Progenitor cell of endocrine pancreas (in vitro differentiated cells): ENCODE data around the gene RTP2. TPM values are rescaled to one million over a fixed set of nuclear protein-coding genes. Genes with fewer than 3 reads are reported as not detected.

Experiments used
- DNase-seq: peaks from one replicate; pipeline ENCODE4 v3.0.0; 2021; ENCODE audit warnings: low spot score; ENCODE audit not compliant: unreplicated experiment
- H3K27ac Mint-ChIP-seq: 2 replicates; pipeline ENCODE4 v1.8.0; 2021; ENCODE audit warnings: mild to moderate bottlenecking, moderate library complexity, mixed read lengths
- H3K27me3 Mint-ChIP-seq: 2 replicates; pipeline ENCODE4 v1.8.0; 2021; ENCODE audit warnings: mixed read lengths
- H3K36me3 Mint-ChIP-seq: 2 replicates; pipeline ENCODE4 v1.8.0; 2022; ENCODE audit warnings: mixed read lengths; ENCODE audit not compliant: insufficient read depth
- H3K4me1 Mint-ChIP-seq: 2 replicates; pipeline ENCODE4 v1.8.0; 2021; ENCODE audit warnings: low read depth, mixed read lengths
- H3K4me3 Mint-ChIP-seq: 2 replicates; pipeline ENCODE4 v1.8.0; 2021; ENCODE audit warnings: low read depth, mild to moderate bottlenecking, moderate library complexity, mixed read lengths
- H3K9me3 Mint-ChIP-seq: 2 replicates; pipeline ENCODE4 v1.8.0; 2021; ENCODE audit warnings: low read depth, mixed read lengths
- total RNA-seq: library from RNA; stranded (reverse); gene quantifications from 2 replicates; pipeline ENCODE4 v1.2.1, GENCODE V29; 2021
- TF ChIP-seq, protein P1 (sequence below): fragments of 200-600 bp; sonication (generic); IDR thresholded peaks from one replicate; pipeline ENCODE4 v1.5.0; 2021; ENCODE audit warnings: antibody characterized with exemption, mild to moderate bottlenecking; ENCODE audit not compliant: unreplicated experiment

Gene RTP2
- total RNA-seq, 1 donor from 2014 or later, result not detected

DNA sequence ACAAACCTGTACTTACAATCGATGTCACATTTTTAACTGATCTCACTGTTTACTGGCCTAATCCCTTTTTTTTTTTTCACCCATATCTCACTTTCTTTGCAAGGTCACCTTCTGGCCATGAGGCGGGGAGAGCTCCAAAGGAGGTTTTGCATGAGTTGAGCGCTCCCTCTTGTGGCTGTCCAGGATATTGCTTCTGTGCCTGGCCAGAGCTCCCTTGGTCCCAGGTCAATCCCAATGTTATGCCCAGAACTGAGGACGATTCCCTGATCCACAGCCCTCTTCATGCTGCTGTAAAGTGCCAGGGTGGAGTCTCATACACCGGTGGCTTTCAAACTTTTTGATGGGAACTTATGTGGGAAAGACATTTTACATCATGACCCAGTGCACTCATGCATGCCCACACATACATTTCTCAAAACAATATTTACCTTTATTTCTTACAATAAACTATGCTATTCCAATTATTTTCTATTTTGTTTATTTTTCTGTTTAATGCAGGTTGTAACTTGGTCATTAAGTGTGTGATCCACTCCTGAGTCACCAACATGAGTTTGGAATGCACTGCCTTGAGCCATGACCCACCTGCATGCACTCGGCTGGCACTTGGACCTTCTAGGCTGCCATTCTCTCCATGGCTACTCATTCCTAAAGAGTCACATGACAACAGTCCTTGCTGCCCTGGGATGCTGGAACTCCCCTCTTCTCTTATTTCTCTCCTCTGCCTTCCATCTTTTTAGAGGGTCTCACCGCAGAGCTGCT, 22.5 kb downstream of the RTP2 start:
- H3K4me3 Mint-ChIP-seq, result no peak overlapping the region
- peaks cover 13% of the 10 kb centered on the region for H3K27me3 Mint-ChIP-seq
- TF ChIP-seq, protein P1, sequence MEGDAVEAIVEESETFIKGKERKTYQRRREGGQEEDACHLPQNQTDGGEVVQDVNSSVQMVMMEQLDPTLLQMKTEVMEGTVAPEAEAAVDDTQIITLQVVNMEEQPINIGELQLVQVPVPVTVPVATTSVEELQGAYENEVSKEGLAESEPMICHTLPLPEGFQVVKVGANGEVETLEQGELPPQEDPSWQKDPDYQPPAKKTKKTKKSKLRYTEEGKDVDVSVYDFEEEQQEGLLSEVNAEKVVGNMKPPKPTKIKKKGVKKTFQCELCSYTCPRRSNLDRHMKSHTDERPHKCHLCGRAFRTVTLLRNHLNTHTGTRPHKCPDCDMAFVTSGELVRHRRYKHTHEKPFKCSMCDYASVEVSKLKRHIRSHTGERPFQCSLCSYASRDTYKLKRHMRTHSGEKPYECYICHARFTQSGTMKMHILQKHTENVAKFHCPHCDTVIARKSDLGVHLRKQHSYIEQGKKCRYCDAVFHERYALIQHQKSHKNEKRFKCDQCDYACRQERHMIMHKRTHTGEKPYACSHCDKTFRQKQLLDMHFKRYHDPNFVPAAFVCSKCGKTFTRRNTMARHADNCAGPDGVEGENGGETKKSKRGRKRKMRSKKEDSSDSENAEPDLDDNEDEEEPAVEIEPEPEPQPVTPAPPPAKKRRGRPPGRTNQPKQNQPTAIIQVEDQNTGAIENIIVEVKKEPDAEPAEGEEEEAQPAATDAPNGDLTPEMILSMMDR, result peak; percentile 90
- peak; percentile 84 for DNase-seq
- peak overlapping the region; percentile 4 for H3K27ac Mint-ChIP-seq
- H3K9me3 Mint-ChIP-seq, result no peaks in the 10 kb centered on the region
- peaks cover 9% of the 10 kb centered on the region for H3K4me1 Mint-ChIP-seq
- H3K36me3 Mint-ChIP-seq, result no peaks in the 10 kb centered on the region

DNA sequence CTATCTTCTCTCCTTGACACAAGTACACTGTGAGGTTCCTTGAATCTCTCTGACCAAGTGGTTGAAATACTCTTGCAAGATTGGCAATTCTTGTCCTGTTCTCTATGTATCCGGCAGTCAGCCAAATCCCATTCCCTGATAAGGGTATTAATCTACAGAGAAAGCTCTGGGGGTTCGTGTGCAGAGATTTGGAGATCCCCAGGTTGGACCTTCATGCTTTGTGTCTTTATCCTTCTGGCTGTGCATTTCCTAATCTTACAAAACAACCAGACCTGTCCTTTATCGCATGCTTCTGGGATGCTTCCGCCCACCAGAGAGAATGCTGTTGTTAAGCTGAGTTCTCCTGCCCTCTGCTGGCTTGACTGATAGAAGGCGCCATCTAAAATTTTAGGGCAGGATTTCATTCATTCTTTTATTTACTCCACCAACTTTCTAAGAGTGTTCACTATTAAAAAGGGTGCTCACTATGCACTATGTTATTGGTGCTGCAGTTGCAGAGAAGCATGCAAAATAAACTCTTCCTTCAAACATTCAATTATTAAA, 23.6 kb downstream of the RTP2 start:
- H3K4me1 Mint-ChIP-seq, result peaks cover 9% of the 10 kb centered on the region
- TF ChIP-seq, protein P1, result peak; percentile 85
- H3K27ac Mint-ChIP-seq, result no peak overlapping the region
- no peaks in the 10 kb centered on the region for H3K36me3 Mint-ChIP-seq
- no peak overlapping the region for H3K4me3 Mint-ChIP-seq
- DNase-seq, result peak; percentile 27
- peaks cover 22% of the 10 kb centered on the region for H3K27me3 Mint-ChIP-seq
- no peaks in the 10 kb centered on the region for H3K9me3 Mint-ChIP-seq

DNA sequence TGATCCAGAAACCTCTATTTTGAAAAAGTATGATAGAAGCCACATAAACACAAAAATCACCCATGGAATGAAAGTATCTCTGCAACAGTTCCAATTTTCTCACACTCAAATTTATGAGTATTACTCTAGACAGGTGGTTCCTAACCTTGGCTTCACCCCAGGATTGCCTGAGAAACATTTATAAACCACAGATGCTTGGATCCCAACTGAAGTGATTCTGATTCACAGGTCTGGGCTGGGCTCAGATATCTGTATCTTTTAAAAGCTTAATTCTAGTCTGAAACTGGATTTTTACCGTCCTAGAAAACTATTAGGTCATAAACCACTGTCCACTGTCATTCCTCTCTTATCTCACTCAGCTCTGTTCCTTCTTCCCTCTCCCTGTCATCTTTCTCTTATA, 24.8 kb downstream of the RTP2 start:
- TF ChIP-seq, protein P1, result no peak
- Mint-ChIP-seq H3K27me3 (peaks cover 20% of the 10 kb centered on the region), H3K9me3 (no peaks in the 10 kb centered on the region), H3K4me3 (no peak overlapping the region), H3K27ac (no peak overlapping the region), H3K36me3 (no peaks in the 10 kb centered on the region), H3K4me1 (peaks cover 9% of the 10 kb centered on the region)
- DNase-seq, result no peak

DNA sequence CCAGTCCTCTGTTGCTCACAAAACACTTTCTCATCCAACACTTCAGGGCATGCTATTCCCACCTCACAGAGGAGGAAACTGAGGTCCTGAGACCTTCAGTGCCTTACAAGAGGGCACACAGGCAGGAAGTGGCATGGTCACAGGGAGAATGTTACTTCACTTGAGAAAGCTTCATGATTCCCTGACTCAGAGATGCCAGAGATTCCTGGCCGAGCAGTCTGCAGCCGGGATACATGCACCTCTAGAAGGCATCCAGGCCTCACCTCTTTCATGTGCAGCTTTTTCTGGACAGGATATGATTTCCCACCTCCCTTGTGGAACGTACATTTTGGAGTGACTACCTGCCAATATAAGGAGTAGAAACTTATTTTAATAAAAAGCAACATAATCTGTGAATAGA, 29.3 kb downstream of the RTP2 start:
- no peak for DNase-seq
- TF ChIP-seq, protein P1, result no peak
- H3K4me3 Mint-ChIP-seq, result no peak overlapping the region
- no peak overlapping the region for H3K27ac Mint-ChIP-seq
- H3K4me1 Mint-ChIP-seq, result peaks cover 6% of the 10 kb centered on the region
- H3K9me3 Mint-ChIP-seq, result no peaks in the 10 kb centered on the region
- peaks cover 58% of the 10 kb centered on the region for H3K27me3 Mint-ChIP-seq
- no peaks in the 10 kb centered on the region for H3K36me3 Mint-ChIP-seq

DNA sequence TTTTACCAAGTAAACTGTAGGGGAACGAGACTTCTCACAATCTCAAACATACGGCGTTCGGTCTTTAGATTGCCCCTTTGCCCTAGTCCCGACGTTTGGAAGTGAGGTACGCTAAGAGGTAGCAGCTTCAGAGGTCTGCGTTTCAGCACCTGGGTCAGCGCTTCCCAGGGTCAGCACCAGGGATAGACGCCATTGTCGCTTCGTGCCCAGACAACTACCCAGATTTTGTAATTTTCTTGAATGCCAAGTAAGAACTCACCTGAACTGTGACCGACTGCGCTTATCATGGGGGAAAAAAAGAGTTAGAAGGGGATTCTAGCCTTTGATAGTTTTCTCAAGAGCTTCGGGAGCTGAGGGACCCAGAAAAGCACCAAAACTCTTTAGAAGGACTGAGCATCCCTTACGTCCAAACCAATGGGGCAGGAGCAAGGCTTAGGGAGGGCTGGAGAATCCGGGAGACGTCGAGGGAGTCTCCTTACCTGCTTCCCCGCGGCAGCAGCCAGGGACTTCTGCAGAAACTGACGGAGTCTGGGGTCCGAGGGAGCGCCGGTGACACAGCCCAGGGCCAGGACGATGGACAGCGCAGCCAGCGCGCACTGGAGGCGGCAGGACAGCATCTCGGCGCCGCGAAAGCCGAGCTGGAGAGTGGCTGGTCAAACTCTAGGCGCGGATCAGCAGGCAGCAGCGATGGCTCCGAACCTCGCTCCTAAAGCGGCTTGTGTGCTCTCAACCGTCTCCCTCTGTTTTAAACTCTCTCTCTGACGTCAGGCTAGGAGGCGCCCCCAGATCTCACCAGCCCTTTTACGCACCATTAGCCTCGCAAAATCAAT, 32.5 kb downstream of the RTP2 start, which contains the start of gene SST:
Gene SST, minus strand, starts transcription at position 720 of the 830 bp plus-strand sequence. Its CDS starts 103 bp downstream, at position 617.
- H3K27ac Mint-ChIP-seq, result no peak within 1 kb of the TSS
- no peaks in the 10 kb centered on the region for H3K36me3 Mint-ChIP-seq
- DNase-seq, result peak; percentile 73
- H3K4me3 Mint-ChIP-seq, result no peak within 1 kb of the TSS
- peaks cover 70% of the 10 kb centered on the region for H3K27me3 Mint-ChIP-seq
- H3K4me1 Mint-ChIP-seq, result peaks cover 8% of the 10 kb centered on the region
- H3K9me3 Mint-ChIP-seq, result no peaks in the 10 kb centered on the region
- TF ChIP-seq, protein P1, result no peak
